Activated CD4-positive, alpha-beta memory T cell treated with anti-CD3 and anti-CD28 coated beads, Interleukin-2, amount 10 ng/mL, durations not matched to agents 7 days and 5 days (primary cell): ENCODE results near the gene URI1. TPM values are rescaled to one million over a fixed set of nuclear protein-coding genes. Genes with fewer than 3 reads are reported as not detected.

Source experiments
- CTCF ChIA-PET: fragments of 350-600 bp; sonication (Branson Sonifier 250); formaldehyde crosslinking; loops from one replicate; lab custom pipeline; 2021; ENCODE audit warnings: antibody characterized with exemption, inconsistent platforms; lab: Charles Lee
- POLR2A ChIA-PET: fragments of 350-600 bp; sonication (Branson Sonifier 250); formaldehyde crosslinking; loops from one replicate; lab custom pipeline; 2021; ENCODE audit warnings: antibody characterized with exemption; lab: Charles Lee
- DNase-seq: peaks from one replicate; pipeline ENCODE4 v3.0.0-alpha.2; 2020
- H3K27ac Mint-ChIP-seq: one replicate; pipeline ENCODE4 v1.8.0; 2021; ENCODE audit warnings: mild to moderate bottlenecking, mixed read lengths
- H3K27me3 Mint-ChIP-seq: one replicate; pipeline ENCODE4 v1.8.0; 2021; ENCODE audit warnings: mixed read lengths
- H3K36me3 Mint-ChIP-seq: one replicate; pipeline ENCODE4 v1.8.0; 2021; ENCODE audit warnings: low read depth, mixed read lengths
- H3K4me1 Mint-ChIP-seq: one replicate; pipeline ENCODE4 v1.8.0; 2021; ENCODE audit warnings: mixed read lengths
- H3K4me3 Mint-ChIP-seq: one replicate; pipeline ENCODE4 v1.8.0; 2021; ENCODE audit warnings: mild to moderate bottlenecking, mixed read lengths
- H3K9me3 Mint-ChIP-seq: one replicate; pipeline ENCODE4 v1.8.0; 2021; ENCODE audit warnings: mixed read lengths
- total RNA-seq, 2 experiments: library from RNA; stranded (reverse); gene quantifications; one replicate each; pipeline ENCODE4 v1.2.3, GENCODE V29; 2021

The URI1 gene
- total RNA-seq, 2 experiments from 2014 or later: 55.5 to 59.0 TPM

DNA sequence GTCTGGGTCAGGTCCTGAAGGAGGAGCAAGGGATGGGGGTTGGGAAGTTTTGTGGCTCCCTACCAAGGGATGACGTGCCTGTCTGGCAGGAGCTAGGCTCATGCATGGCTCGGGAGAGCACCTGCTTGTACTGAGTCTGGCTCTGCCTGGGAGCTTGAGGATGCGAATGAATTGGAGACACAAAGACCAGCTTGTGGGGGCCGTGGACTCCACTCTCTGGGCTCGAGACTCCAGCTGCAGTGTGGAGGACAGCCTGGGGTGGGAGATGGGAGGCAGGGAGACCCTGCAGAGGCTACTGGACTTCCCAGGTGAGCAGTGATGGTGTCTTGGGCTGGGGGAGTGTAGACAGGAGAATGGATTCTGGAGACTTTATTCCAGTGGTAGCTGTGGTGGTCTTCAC lies 15.2 kb upstream of the URI1 start:
- peaks cover 4% of the 10 kb centered on the region for H3K4me1 Mint-ChIP-seq
- ChIA-PET CTCF (interaction anchor here (0.7 kb wide), 1 partner anchor 968 kb away, joined by 7 read pairs; no protein-coding TSS in a partner anchor), POLR2A (no interaction called here)
- DNase-seq: no peak
- no peaks in the 10 kb centered on the region for H3K36me3 Mint-ChIP-seq
- H3K9me3 Mint-ChIP-seq: no peaks in the 10 kb centered on the region
- H3K27ac Mint-ChIP-seq: no peak overlapping the region
- no peak overlapping the region for H3K4me3 Mint-ChIP-seq
- H3K27me3 Mint-ChIP-seq: peaks cover 8% of the 10 kb centered on the region

GRCh38 chr19:29927944-29928625 lies 14.0 kb upstream of the URI1 start:
- Mint-ChIP-seq H3K27ac (no peak overlapping the region), H3K9me3 (no peaks in the 10 kb centered on the region), H3K4me3 (no peak overlapping the region), H3K4me1 (peaks cover 4% of the 10 kb centered on the region), H3K27me3 (peaks cover 8% of the 10 kb centered on the region), H3K36me3 (no peaks in the 10 kb centered on the region)
- no peak for DNase-seq
- ChIA-PET POLR2A (no interaction called here), CTCF (no interaction called here)

- ChIA-PET POLR2A (no interaction called here), CTCF (no interaction called here)
- Mint-ChIP-seq H3K27ac (no peak overlapping the region), H3K27me3 (peaks cover 8% of the 10 kb centered on the region), H3K4me1 (peaks cover 4% of the 10 kb centered on the region), H3K9me3 (no peaks in the 10 kb centered on the region), H3K4me3 (no peak overlapping the region), H3K36me3 (no peaks in the 10 kb centered on the region)
- no peak for DNase-seq
These were observed 13.2 kb upstream of the URI1 start for GRCh38 chr19:29928831-29929230.

DNA sequence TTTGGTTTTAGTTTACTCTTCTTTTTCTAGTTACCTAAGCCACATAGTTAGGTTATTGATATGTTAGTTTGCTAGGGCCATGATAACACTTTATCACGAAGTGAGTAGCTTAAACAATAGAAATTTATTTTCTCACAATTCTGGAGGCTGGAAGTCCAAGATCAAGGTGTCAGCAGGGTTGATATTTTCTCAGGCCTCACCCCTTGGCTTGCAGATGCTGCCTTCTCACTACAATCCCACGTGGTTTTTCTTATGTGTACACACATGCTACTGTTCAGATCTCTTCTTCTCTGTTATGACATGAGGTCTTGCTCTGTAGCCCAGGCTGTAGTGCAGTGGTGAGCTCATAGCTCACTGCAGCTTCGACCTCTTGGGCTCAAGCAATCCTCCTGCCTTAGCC lies 7.8 kb upstream of the URI1 start:
- no peak for DNase-seq
- ChIA-PET POLR2A (no interaction called here), CTCF (no interaction called here)

DNA sequence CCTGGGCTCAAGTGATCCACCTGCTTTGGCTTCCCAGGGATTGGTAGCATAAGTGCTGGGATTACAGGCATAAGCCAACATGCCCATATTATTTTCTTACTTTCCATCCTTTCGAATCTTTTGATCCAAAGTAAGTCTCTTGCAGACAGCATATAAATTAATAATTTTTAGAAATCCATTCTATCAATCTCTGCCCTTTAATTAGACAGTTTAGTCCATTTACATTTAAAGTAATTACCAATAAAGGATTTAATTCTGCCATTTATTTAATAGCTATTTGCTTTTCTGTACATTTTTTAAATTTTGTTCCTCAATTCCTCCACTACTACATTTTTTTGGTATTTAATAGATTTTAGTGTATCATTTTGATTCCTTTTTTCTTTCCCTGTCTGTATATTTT lies 7.3 kb upstream of the URI1 start:
- ChIA-PET CTCF (no interaction called here), POLR2A (no interaction called here)
- no peaks in the 10 kb centered on the region for H3K4me1 Mint-ChIP-seq
- peaks cover 6% of the 10 kb centered on the region for H3K27me3 Mint-ChIP-seq
- H3K36me3 Mint-ChIP-seq: peaks cover 5% of the 10 kb centered on the region
- DNase-seq: no peak
- peaks cover 13% of the 10 kb centered on the region for H3K9me3 Mint-ChIP-seq
- H3K4me3 Mint-ChIP-seq: no peak overlapping the region
- no peak overlapping the region for H3K27ac Mint-ChIP-seq

More for the DNA sequence above, 7.8 kb upstream of the URI1 start:
- Mint-ChIP-seq H3K4me1 (no peaks in the 10 kb centered on the region), H3K27me3 (peaks cover 6% of the 10 kb centered on the region), H3K36me3 (peaks cover 5% of the 10 kb centered on the region), H3K9me3 (peaks cover 13% of the 10 kb centered on the region), H3K4me3 (no peak overlapping the region), H3K27ac (no peak overlapping the region)

DNA sequence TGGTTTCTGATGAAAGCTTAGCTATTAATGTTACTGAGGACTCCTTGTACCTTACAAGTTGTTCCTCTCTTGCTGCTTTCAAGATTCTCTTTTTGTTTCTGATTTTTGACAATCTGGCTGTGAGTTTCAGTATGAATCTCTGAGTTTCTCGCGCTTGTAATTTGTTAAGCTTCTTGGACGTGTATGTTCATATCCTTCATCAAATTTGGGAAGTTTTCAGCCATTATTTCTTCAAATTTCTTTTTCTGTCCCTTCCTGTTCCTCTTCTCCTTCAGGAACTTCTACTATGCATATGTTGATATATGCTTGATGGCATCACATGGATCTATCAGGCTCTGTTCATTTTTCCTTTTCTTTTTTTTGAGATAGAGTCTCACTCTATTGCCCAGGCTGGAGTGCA lies 5.6 kb upstream of the URI1 start:
- peaks cover 5% of the 10 kb centered on the region for H3K36me3 Mint-ChIP-seq
- DNase-seq: no peak
- H3K27ac Mint-ChIP-seq: no peak overlapping the region
- H3K4me1 Mint-ChIP-seq: peaks cover 8% of the 10 kb centered on the region
- H3K4me3 Mint-ChIP-seq: no peak overlapping the region
- H3K9me3 Mint-ChIP-seq: peaks cover 13% of the 10 kb centered on the region
- ChIA-PET POLR2A (no interaction called here), CTCF (interaction anchor here (1.1 kb wide), 1 partner anchor 41 kb away, joined by 4 read pairs; no protein-coding TSS in a partner anchor)
- H3K27me3 Mint-ChIP-seq: peaks cover 5% of the 10 kb centered on the region

DNA sequence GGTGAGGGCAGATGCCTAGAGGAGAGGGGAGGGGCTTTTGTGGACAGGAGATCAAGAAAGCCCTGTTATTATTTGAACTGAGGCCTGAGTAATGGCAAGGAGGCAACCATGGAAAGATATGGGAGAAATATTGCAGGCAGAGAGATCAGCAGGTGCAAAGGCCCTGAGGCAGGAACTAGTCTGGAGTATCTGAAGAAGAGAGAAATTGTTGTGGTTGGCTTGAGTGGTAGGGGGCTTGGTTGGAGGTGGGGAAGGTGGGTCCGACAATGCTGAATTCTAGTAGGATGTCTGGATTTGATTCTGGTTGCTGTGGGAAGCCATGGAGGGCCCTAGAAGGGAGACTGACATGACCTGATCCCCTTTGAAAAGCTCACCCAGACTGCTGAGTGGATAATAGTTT lies 2.4 kb upstream of the URI1 start:
- H3K36me3 Mint-ChIP-seq: peaks cover 10% of the 10 kb centered on the region
- peaks cover 1% of the 10 kb centered on the region for H3K27me3 Mint-ChIP-seq
- no peak overlapping the region for H3K27ac Mint-ChIP-seq
- POLR2A ChIA-PET: no interaction called here
- DNase-seq: no peak
- no peak overlapping the region for H3K4me3 Mint-ChIP-seq
- H3K9me3 Mint-ChIP-seq: peaks cover 13% of the 10 kb centered on the region
- CTCF ChIA-PET: no interaction called here
- peaks cover 23% of the 10 kb centered on the region for H3K4me1 Mint-ChIP-seq

DNA sequence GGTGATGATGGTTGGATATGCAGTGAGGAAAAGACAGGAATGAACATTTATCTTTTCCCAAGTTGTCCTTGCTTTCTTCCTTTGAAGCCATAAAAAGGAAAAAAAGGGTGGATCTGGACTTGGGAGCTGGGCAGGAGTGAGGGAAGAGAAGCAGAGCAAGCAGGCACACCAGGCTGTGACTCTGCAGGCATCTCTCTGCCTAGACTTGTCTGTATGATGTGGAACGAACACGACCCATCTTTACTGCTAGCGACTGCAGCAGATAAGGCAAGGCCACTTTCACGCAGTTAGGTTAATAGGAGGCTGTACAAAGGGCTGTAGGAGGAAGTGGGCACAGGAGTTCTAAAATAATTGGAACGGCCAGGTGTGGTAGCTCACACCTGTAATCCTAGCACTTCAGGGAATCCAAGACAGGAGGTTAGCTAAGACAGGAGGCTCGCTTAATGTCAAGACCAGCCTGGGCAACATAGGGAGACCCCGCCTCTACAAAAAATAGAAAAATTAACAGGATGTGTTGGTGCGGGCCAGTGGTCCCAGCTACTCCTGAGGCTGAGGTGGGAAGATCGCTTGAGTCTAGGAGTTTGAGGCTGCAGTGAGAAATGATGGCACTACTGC lies 961 bp upstream of the URI1 start:
- peak overlapping the region; percentile 68 for H3K4me3 Mint-ChIP-seq
- CTCF ChIA-PET: interaction anchor here (0.6 to 3.2 kb wide), 6 partner anchors 25 to 335 kb away, joined by 3 to 12 read pairs (median 4); partner anchors contain the start of gene POP4
- no peak overlapping the region for H3K27ac Mint-ChIP-seq
- peaks cover 1% of the 10 kb centered on the region for H3K27me3 Mint-ChIP-seq
- peaks cover 14% of the 10 kb centered on the region for H3K36me3 Mint-ChIP-seq
- H3K4me1 Mint-ChIP-seq: peaks cover 36% of the 10 kb centered on the region
- no peak for DNase-seq
- POLR2A ChIA-PET: interaction anchor here (0.8 to 2.8 kb wide), 10 partner anchors 9 to 336 kb away, joined by 3 to 18 read pairs (median 4); partner anchors contain the start of gene POP4
- H3K9me3 Mint-ChIP-seq: peaks cover 10% of the 10 kb centered on the region

- no peaks in the 10 kb centered on the region for H3K9me3 Mint-ChIP-seq
- H3K4me1 Mint-ChIP-seq: peaks cover 48% of the 10 kb centered on the region
- H3K27ac Mint-ChIP-seq: peak overlapping the region; percentile 86
- ChIA-PET CTCF (interaction anchor here (0.9 to 3.2 kb wide), 6 partner anchors 13 to 336 kb away, joined by 3 to 12 read pairs (median 4); partner anchors contain the start of gene POP4), POLR2A (interaction anchor here (0.7 to 2.8 kb wide), 11 partner anchors 8 to 337 kb away, joined by 3 to 18 read pairs (median 5); partner anchors contain the start of genes C19orf12, CCNE1 and POP4)
- H3K27me3 Mint-ChIP-seq: no peaks in the 10 kb centered on the region
- H3K4me3 Mint-ChIP-seq: peak overlapping the region; percentile 93
- H3K36me3 Mint-ChIP-seq: peaks cover 9% of the 10 kb centered on the region
- DNase-seq: peak; percentile 83
These were observed 594 bp downstream of the URI1 start for GRCh38 chr19:29942404-29943261.

DNA sequence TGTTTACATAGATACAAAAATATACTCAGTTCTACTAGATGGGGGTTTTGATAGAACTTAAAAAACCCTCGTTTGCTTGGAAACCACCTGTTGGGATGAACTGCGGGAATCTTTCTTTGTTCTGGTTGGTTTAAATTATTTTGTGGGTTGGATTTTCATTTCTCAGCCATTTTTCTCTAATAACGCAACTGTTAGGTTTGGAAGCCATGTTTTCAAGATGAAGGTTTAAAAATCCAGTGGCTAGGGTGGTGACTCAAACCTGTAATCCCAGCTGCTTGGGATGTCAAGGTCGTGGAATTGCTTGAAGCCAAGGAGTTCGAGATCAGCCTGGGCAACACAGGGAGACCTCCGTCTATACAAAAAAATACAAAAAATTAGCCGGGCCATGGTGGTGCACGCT lies 1.6 kb downstream of the URI1 start:
- Mint-ChIP-seq H3K4me3 (peak overlapping the region; percentile 93), H3K27me3 (no peaks in the 10 kb centered on the region), H3K4me1 (peaks cover 54% of the 10 kb centered on the region), H3K27ac (peak overlapping the region; percentile 86), H3K36me3 (peaks cover 16% of the 10 kb centered on the region), H3K9me3 (peaks cover 2% of the 10 kb centered on the region)
- DNase-seq: no peak
- ChIA-PET CTCF (interaction anchor here (3.2 kb wide), 1 partner anchor 23 kb away, joined by 12 read pairs; no protein-coding TSS in a partner anchor), POLR2A (interaction anchor here (0.7 to 2.8 kb wide), 2 partner anchors 23 to 338 kb away, joined by 3 to 18 read pairs; partner anchors contain the start of gene POP4)

DNA sequence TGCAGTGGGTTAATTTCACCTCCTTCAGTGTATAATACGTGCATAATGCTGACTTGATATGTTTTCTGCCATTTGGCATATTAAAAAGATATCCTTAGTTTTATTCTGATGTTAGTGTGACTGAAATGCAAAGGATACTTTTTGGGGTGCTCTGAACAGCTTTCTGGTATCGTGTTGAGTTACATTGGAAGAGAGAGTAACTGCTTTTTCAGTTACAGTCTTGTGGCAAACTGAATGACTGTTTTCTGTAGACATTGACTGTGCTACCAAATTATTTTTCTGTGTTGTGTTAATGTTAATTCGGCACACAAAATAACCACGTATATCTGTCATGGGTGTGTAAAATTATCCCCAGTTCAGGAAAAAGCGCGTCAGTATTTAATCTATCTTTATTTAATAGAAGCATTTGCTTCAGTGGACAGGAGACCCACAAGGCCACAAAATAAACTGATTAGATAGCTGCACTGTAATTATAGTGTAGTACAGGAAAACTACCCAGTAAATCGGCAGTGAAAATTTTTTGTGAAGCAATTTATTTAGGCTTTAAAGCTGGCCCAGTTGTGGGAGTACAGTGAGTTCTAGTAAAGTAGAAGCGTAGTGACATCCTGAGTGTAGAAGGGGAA lies 2.5 kb downstream of the URI1 start:
- POLR2A ChIA-PET: interaction anchor here (0.9 to 1.4 kb wide), 3 partner anchors 98 to 338 kb away, joined by 3 to 4 read pairs (median 4); partner anchors contain the start of gene POP4

DNA sequence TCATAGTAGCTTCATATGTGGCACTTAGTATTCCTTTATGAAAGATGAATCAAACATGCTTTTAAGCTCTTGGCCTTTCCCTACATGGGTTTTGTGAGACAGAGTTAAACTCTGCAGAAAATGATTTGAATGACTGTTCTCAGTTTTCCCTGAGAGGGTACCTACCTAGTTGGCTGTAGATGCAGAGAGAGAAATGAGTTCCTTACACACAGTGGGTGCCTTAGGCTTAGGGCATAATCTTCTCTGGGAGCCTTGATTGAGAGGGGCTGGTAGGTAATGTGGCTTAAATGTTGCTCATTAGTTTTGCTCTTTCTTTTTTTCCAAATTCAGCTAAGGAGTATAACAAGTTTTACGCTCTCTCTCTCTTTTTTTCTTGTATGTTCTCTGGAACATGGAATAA lies 3.0 kb downstream of the URI1 start:
- peaks cover 20% of the 10 kb centered on the region for H3K36me3 Mint-ChIP-seq
- no peak for DNase-seq
- H3K27me3 Mint-ChIP-seq: no peaks in the 10 kb centered on the region
- H3K27ac Mint-ChIP-seq: peak overlapping the region; percentile 45
- H3K9me3 Mint-ChIP-seq: peaks cover 2% of the 10 kb centered on the region
- POLR2A ChIA-PET: interaction anchor here (0.6 to 1.4 kb wide), 5 partner anchors 37 to 339 kb away, joined by 3 to 4 read pairs (median 4); partner anchors contain the start of genes C19orf12 and POP4
- peaks cover 57% of the 10 kb centered on the region for H3K4me1 Mint-ChIP-seq
- H3K4me3 Mint-ChIP-seq: peak overlapping the region; percentile 31
- CTCF ChIA-PET: interaction anchor here (0.9 kb wide), 1 partner anchor 22 kb away, joined by 3 read pairs; no protein-coding TSS in a partner anchor

More for the DNA sequence above, 2.5 kb downstream of the URI1 start:
- CTCF ChIA-PET: interaction anchor here (0.9 to 3.2 kb wide), 2 partner anchors 22 to 23 kb away, joined by 3 to 12 read pairs; no protein-coding TSS in a partner anchor
- Mint-ChIP-seq H3K4me3 (peak overlapping the region; percentile 31), H3K27me3 (no peaks in the 10 kb centered on the region), H3K9me3 (peaks cover 2% of the 10 kb centered on the region), H3K27ac (peak overlapping the region; percentile 45), H3K36me3 (peaks cover 17% of the 10 kb centered on the region), H3K4me1 (peaks cover 54% of the 10 kb centered on the region)
- no peak for DNase-seq
